Fibroblast of lung (primary cell): ENCODE results near the gene ACAP3.

Experiments
- EZH2 ChIP-seq: IDR thresholded peaks from 2 replicates; pipeline ENCODE4 v1.5.1; 2012; ENCODE audit warnings: low read length, control low read depth, mild to moderate bottlenecking; ENCODE audit errors: missing control alignments
- TF ChIP-seq, protein P1 (sequence below), 2 donors: IDR thresholded peaks in 1 of 2; conservative IDR thresholded peaks in 1 of 2; 1 replicate in 1 of 2; 2 replicates in 1 of 2; pipeline ENCODE4 v1.5.1; 2011 to 2012; ENCODE audit warnings: low read length in 2 of 2, control low read depth in 1 of 2, inconsistent platforms in 1 of 2, low read depth in 1 of 2, mild to moderate bottlenecking in 1 of 2

GRCh38 chr1:1313500-1314236 lies 5.9 kb upstream of the ACAP3 start:
- TF ChIP-seq, protein P1, sequence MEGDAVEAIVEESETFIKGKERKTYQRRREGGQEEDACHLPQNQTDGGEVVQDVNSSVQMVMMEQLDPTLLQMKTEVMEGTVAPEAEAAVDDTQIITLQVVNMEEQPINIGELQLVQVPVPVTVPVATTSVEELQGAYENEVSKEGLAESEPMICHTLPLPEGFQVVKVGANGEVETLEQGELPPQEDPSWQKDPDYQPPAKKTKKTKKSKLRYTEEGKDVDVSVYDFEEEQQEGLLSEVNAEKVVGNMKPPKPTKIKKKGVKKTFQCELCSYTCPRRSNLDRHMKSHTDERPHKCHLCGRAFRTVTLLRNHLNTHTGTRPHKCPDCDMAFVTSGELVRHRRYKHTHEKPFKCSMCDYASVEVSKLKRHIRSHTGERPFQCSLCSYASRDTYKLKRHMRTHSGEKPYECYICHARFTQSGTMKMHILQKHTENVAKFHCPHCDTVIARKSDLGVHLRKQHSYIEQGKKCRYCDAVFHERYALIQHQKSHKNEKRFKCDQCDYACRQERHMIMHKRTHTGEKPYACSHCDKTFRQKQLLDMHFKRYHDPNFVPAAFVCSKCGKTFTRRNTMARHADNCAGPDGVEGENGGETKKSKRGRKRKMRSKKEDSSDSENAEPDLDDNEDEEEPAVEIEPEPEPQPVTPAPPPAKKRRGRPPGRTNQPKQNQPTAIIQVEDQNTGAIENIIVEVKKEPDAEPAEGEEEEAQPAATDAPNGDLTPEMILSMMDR (conservative IDR thresholded peaks at IDR 0.05 in 1 of 2, IDR thresholded peaks at IDR 0.05 in 1 of 2; ENCODE audit: low read depth in 1 of 2, low read length in 2 of 2) = no peak
- TF ChIP-seq EZH2 = no peak
